GM12878 (cell line): ENCODE results near the gene C1QL4. TPM values are rescaled to one million over a fixed set of nuclear protein-coding genes. Genes with fewer than 3 reads are reported as not detected.

Experiments used
- ATAC-seq: fragments of 200-7000 bp; cut with Tn5 transposase; 3 replicates; pipeline ENCODE4 v1.9.1; 2020; ENCODE audit warnings: mild to moderate bottlenecking, moderate library complexity
- BruUV-seq: library from RNA; stranded (reverse); fragments of 400-500 nt; replicated peaks from 2 replicates; lab custom pipeline; 2021; lab: Mats Ljungman, UMichigan
- CTCF ChIA-PET: fragments of 300-600 bp; sonication (Branson Sonifier 250); formaldehyde crosslinking; extraction: SDS; loops from one replicate; lab custom pipeline; 2021; ENCODE audit warnings: inconsistent platforms; lab: Yijun Ruan, JAX
- POLR2A ChIA-PET: fragments of 350-600 bp; formaldehyde crosslinking; extraction: SDS; loops from one replicate; lab custom pipeline; 2021; ENCODE audit warnings: inconsistent platforms; lab: Charles Lee
- RAD21 ChIA-PET: fragments of 300-600 bp; sonication (Branson Sonifier 250); formaldehyde crosslinking; loops from one replicate; lab custom pipeline; 2023; ENCODE audit warnings: antibody characterized with exemption; ENCODE audit not compliant: unreplicated experiment; lab: Charles Lee
- SMC1A ChIA-PET: fragments of 300-600 bp; sonication (Branson Sonifier 250); formaldehyde crosslinking; loops from one replicate; lab custom pipeline; 2023; ENCODE audit not compliant: unreplicated experiment, uncharacterized antibody; lab: Charles Lee
- DNase-seq: peaks from one replicate; pipeline ENCODE4 v3.0.0-alpha.2; 2011; ENCODE audit warnings: low read depth, low spot score
- FAIRE-seq: peaks from 3 replicates; lab custom pipeline; 2011; peaks lifted over from hg19 to GRCh38; lab: Jason Lieb, UNC
- H2AFZ ChIP-seq: 2 replicates; pipeline ENCODE4 v1.6.0; 2011; ENCODE audit warnings: low read depth, low read length, control low read depth; ENCODE audit not compliant: control insufficient read depth
- H3K27ac ChIP-seq: 2 replicates; pipeline ENCODE4 v1.5.1; 2011; ENCODE audit warnings: control low read depth; ENCODE audit not compliant: control insufficient read depth, insufficient read depth
- H3K27me3 ChIP-seq, 2 experiments: replicated peaks in 1 of 2; 2 replicates each; pipeline versions ENCODE4 v1.6.0 to v1.6.1; 2011; ENCODE audit warnings: low read length in 1 of 2; ENCODE audit not compliant: control insufficient read depth in 2 of 2, insufficient read depth in 2 of 2
- H3K36me3 ChIP-seq, 2 experiments: 2 replicates each; pipeline ENCODE4 v1.5.1; 2011; ENCODE audit warnings: low read length in 1 of 2; ENCODE audit not compliant: control insufficient read depth in 2 of 2, insufficient read depth in 2 of 2
- H3K4me1 ChIP-seq: 2 replicates; pipeline ENCODE4 v1.6.1; 2011; ENCODE audit warnings: mild to moderate bottlenecking, low read length, moderate library complexity, mixed read lengths; ENCODE audit not compliant: control insufficient read depth, insufficient read depth
- H3K4me2 ChIP-seq: 2 replicates; pipeline ENCODE4 v1.6.0; 2011; ENCODE audit warnings: control low read depth; ENCODE audit not compliant: control insufficient read depth, insufficient read depth
- H3K4me3 ChIP-seq: fragments of 200-600 bp; sonication (generic); 2 replicates; pipeline ENCODE4 v1.5.1; 2016
- H3K79me2 ChIP-seq: 2 replicates; pipeline ENCODE4 v1.6.0; 2011; ENCODE audit warnings: low read length; ENCODE audit not compliant: control insufficient read depth, insufficient read depth
- H3K9ac ChIP-seq: 2 replicates; pipeline ENCODE4 v1.8.0; 2011; ENCODE audit warnings: low read length, control low read depth, mixed read lengths; ENCODE audit not compliant: control insufficient read depth, insufficient read depth
- H3K9me3 ChIP-seq: replicated peaks from 3 replicates; pipeline ENCODE4 v1.5.1; 2011; ENCODE audit warnings: mild to moderate bottlenecking, low read length; ENCODE audit not compliant: control insufficient read depth, insufficient read depth
- H4K20me1 ChIP-seq: 2 replicates; pipeline ENCODE4 v1.6.0; 2011; ENCODE audit not compliant: control insufficient read depth, insufficient read depth
- BHLHE40 ChIP-seq, 2 experiments: fragments of 450-650 bp in 1 of 2; IDR thresholded peaks; 2 replicates each; pipeline ENCODE4 v1.6.1; 2011 to 2017; ENCODE audit warnings: low read depth in 2 of 2, borderline replicate concordance in 1 of 2, improper control_type of control experiment in 1 of 2, low read length in 1 of 2, mild to moderate bottlenecking in 1 of 2
- CEBPB ChIP-seq, 2 experiments: fragments of 150-350 bp in 1 of 2; IDR thresholded peaks; 2 replicates each; pipeline ENCODE4 v1.6.1; 2012 to 2014; ENCODE audit warnings: low read depth in 2 of 2, low read length in 2 of 2, borderline replicate concordance in 1 of 2, inconsistent platforms in 1 of 2
- EGR1 ChIP-seq, 2 experiments: IDR thresholded peaks; 1 replicate in 1 of 2; 2 replicates in 1 of 2; pipeline ENCODE4 v1.6.1; 2011 to 2012; ENCODE audit warnings: low read depth in 2 of 2, low read length in 2 of 2, borderline replicate concordance in 1 of 2, mild to moderate bottlenecking in 1 of 2, moderate library complexity in 1 of 2
- EZH2 ChIP-seq: IDR thresholded peaks from 2 replicates; pipeline ENCODE4 v1.6.1; 2012; ENCODE audit warnings: low read depth, mild to moderate bottlenecking, control low read depth, inconsistent platforms, low read length, borderline replicate concordance; ENCODE audit not compliant: control insufficient read depth
- FOXM1 ChIP-seq: IDR thresholded peaks from 2 replicates; pipeline ENCODE4 v1.6.1; 2012; ENCODE audit warnings: low read depth, mild to moderate bottlenecking, inconsistent platforms, low read length, moderate library complexity
- NR2F1 ChIP-seq: fragments of 450-650 bp; conservative IDR thresholded peaks from 2 replicates; pipeline ENCODE4 v1.6.1; 2017; ENCODE audit warnings: mild to moderate bottlenecking
- PAX5 ChIP-seq: IDR thresholded peaks from 2 replicates; pipeline ENCODE4 v1.6.1; 2011; ENCODE audit warnings: low read depth, low read length, borderline replicate concordance
- WGBS: methylation state at CpG from one replicate; pipeline ENCODE4 v1.1.6; 2016; ENCODE audit warnings: low lambda C conversion rate; ENCODE audit not compliant: insufficient replicate concordance, insufficient coverage; ENCODE audit errors: missing lambda C conversion rate; 5-methylcytosine and 5-hydroxymethylcytosine counted together
- in situ Hi-C: fragments of 300-500 bp; cut with MboI; formaldehyde crosslinking; loops from 9 replicates; pipeline ENCODE4 v1.14.3; 2018; ENCODE audit warnings: mixed read lengths
- intact Hi-C: fragments of 100-400 bp; cut with micrococcal nuclease; formaldehyde crosslinking; loops from one replicate; pipeline ENCODE4 v1.14.2; 2022; ENCODE audit not compliant: unreplicated experiment
- polyA plus RNA-seq, 11 experiments: library from polyadenylated mRNA; depleted of rRNA in 4 of 11; unstranded in 6 of 11; stranded (reverse) in 5 of 11; fragments of >200 nt; fragmentation: Nextera tagmentation in 4 of 11; fragmentation: Illumina TruSeq in 1 of 11; extraction: Ambion mirVana in 4 of 11; extraction: Trizol in 1 of 11; gene quantifications; 1 replicate in 1 of 11; 2 replicates in 10 of 11; pipeline versions ENCODE4 v1.2.1 to v1.2.3, GENCODE V29; 2011 to 2016; ENCODE audit warnings: inconsistent platforms in 2 of 11, missing spikeins in 2 of 11, low read depth in 1 of 11
- total RNA-seq, 4 experiments: library from RNA; depleted of rRNA in 3 of 4; stranded (reverse); fragments of >200 nt in 3 of 4; fragmentation: Illumina TruSeq in 1 of 4; extraction: Trizol in 1 of 4; gene quantifications; 2 replicates each; pipeline versions ENCODE4 v1.2.1 to v1.2.3, GENCODE V29; 2013 to 2021

C1QL4 gene
- total and polyA plus RNA-seq, 10 of the 15 experiments (the other 5 are each of a cell fraction or from before 2014, with no cell fraction given), result 0.05 TPM; not detected in 9

DNA sequence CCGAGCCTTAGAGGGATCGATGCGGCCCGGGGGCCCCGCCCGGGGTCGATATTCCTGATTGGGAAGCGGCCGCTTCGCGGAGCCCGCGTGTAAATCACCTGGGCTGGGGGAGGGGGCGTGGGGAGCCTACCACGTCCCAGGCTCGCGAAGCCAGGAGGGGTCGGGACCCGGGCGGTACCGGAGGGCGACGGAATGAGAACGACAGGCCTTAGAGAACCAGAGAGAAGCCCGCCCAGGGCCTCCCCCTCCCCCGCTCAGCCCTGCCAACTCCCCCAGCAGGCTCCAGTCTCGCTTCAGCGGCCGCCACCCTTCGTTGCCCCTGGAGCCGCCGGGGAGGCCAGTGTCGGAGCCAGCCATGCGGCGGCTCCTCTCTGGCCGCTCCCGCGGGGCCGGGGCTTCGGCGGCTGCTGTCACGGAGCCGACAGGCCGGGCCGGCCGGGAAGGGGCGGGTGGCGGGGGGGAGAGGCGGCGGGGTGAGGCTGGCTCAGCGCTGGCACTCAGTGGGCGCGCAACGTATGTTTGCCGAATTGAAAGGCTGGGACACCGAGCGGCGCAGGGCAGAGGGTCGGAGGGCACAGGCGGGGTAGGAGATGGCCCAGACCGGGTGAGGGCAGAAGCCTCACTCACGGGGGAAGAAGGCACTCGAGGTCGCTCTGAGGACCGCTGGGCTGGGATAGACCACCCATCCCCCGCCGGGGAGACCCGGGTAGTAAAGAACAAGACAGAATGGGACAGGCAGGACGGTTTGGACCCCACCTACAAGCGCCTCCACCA is 8.2 kb upstream of the C1QL4 start:
- H4K20me1 ChIP-seq, result no peaks in the 10 kb centered on the region; the same call in none of the 2 replicates
- H3K9ac ChIP-seq, result no peak overlapping the region
- peak overlapping the region; percentile 49; the same call in 1 of the 2 replicates for H3K4me3 ChIP-seq
- H2AFZ ChIP-seq, result no peak overlapping the region; the same call in 1 of the 2 replicates
- no peaks in the 10 kb centered on the region for H3K36me3 ChIP-seq
- in situ Hi-C loops, result no loop called here
- peak; percentile 65 for ATAC-seq
- DNase-seq, result no peak
- ChIA-PET SMC1A (interaction anchor here (1.3 to 4.5 kb wide), 2 partner anchors 13 to 22 kb away, joined by 3 to 30 read pairs; partner anchors contain the start of gene TROAP), CTCF (interaction anchor here (0.6 to 9.5 kb wide), 4 partner anchors 13 to 110 kb away, joined by 3 to 231 read pairs (median 71); partner anchors contain the start of gene PRPH), POLR2A (no interaction called here), RAD21 (interaction anchor here (2.1 to 4.5 kb wide), 3 partner anchors 14 to 56 kb away, joined by 6 to 54 read pairs (median 25); no protein-coding TSS in a partner anchor)
- no peaks in the 10 kb centered on the region for H3K79me2 ChIP-seq
- intact Hi-C loops, result no loop called here
- H3K4me1 ChIP-seq, result peaks cover 38% of the 10 kb centered on the region
- 1% methylated on average over 32 of the region's 70 CpGs for whole genome bisulfite sequencing
- H3K9me3 ChIP-seq, result no peaks in the 10 kb centered on the region
- no TSS peak for BruUV-seq
- FAIRE-seq, result no peak
- H3K4me2 ChIP-seq, result peak overlapping the region; percentile 97
- H3K27me3 ChIP-seq, result peaks cover 18 to 36% of the 10 kb centered on the region in 2 experiments
- TF ChIP-seq FOXM1, result no peak
- peak; percentile 92 for TF ChIP-seq PAX5
- no peak for TF ChIP-seq CEBPB (IDR thresholded peaks at IDR 0.05; ENCODE audit: borderline replicate concordance in 1 of 2, low read depth in 2 of 2, low read length in 2 of 2)
- TF ChIP-seq BHLHE40 (IDR thresholded peaks at IDR 0.05; ENCODE audit: borderline replicate concordance in 1 of 2, low read depth in 2 of 2, low read length in 1 of 2), result 0 out of 4 replicates have a peak, but pooled peaks of 1 of the 2 experiments have one; percentile 16
- peak in 1 of 2 experiments; percentile 62; a peak in 1 of 3 replicates for TF ChIP-seq EGR1 (IDR thresholded peaks at IDR 0.05; ENCODE audit: borderline replicate concordance in 1 of 2, low read depth in 2 of 2, low read length in 2 of 2)
- TF ChIP-seq EZH2, result 0 out of 2 replicates have a peak, but pooled peaks have one; percentile 23
- 0 out of 2 replicates have a peak, but pooled peaks have one; percentile 29 for TF ChIP-seq NR2F1
- no peak overlapping the region for H3K27ac ChIP-seq
